NCI-H82 treated with DMSO at 0.1 percent for 48 hours (cell line): ENCODE measurements around the gene RESP18.
A peak's percentile ranks its signal among the peaks of the same experiment; 100 is the strongest.

Experiments used
- DNase-seq: peaks from one replicate; lab custom pipeline; 2025; ENCODE audit not compliant: unreplicated experiment; lab: John Stamatoyannopoulos, UW

Gene RESP18

GRCh38 chr2:219332542-219332941 is at the start of gene RESP18:
Gene RESP18 (minus strand): TSS chr2:219332744.
- no peak for DNase-seq

DNA sequence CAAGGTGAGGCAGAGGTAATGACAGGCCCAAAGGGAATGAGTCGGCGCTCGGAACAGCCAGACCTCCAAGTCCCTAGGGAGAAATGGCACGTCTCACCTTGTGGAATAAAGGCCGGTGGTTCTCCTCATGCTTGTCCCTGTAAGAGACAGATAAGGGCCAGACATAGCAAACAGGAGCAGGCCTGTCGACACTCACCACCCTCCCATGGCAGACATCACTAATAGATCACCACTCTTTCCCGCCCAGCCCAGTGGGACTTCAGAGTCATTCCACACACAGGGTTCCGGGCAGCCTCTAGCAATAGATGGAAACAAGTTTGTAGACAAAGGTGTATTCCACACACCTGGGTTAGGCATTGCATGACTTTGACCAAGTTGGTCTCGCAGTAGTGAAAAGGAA is 48.9 kb upstream of the RESP18 start:
- no peak for DNase-seq

GRCh38 chr2:219380926-219381325 is 48.4 kb upstream of the RESP18 start:
- DNase-seq = no peak

DNA sequence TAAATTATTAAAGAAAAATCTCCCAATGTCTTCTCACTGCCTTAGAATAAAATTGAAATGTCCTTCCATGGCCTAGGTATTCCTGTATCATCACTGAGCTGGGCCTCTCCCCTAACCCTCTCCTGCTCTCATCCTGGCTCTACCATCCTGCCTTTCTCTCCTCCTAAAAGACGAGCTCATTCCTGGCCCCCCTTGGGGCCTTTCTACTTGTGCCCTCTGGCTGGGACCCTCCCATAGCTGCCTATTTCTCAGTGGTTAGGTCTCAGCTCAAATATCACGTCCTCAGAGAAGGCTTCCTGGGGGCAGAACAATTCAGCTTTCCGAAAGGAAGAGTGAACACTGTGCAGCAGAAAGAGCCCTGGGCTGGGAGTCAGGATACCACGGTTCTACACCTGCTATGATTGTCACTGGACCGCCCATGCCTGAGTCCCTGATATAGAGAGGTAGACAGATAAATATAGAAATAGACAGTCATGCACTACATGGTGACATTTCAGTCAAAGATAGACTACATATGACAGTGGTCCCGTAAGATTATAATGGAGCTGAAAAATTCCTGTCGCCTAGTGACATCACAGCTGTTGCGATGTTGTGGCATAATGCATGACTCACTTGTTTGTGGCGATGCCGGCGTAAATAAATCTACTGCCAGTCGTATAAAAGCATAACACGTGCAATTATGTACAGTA is 45.8 kb upstream of the RESP18 start:
- DNase-seq = no peak

DNA sequence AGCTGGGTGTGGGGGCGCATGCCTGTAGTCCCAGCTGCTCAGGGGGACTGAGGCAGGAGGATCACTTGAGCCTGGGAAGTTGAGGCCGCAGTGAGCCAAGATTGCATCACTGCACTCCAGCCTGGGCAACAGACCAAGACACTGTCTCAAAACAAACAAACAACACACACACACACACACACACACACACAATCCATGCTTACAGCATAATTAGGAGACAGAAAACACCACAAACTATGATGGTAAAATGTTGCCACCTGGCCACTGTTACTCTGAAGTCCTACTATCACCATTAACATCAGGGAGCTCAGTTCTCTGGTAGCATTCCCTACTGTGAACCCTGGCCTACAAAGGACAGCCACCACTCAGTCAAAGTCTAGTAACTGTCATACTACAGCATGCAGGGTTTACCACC is 36.9 kb upstream of the RESP18 start:
- DNase-seq = no peak

DNA sequence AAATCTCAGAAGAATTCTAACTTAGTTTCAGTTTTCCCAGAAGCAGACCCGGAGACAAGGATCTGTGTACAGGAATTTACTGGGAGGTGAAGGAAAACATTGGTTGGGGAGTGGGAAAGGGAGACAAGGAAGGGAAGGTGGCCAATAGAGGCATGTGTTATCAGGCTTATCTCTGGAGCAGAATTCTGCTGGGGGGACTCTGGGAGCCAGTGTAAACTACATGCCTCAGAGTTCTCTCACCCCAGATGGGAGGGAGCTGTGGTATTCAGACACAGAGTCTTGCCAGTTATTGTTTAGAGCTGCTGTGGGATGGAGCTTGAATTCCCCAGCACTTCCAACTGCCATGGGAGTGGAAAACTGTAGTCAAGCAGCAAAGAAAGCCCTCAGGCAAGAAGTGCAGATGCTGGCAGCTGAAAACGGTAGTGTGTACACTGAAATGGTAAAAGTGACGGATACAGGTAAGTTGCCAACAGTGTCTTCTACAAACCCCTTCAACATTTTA is 36.2 kb upstream of the RESP18 start:
- no peak for DNase-seq

DNA sequence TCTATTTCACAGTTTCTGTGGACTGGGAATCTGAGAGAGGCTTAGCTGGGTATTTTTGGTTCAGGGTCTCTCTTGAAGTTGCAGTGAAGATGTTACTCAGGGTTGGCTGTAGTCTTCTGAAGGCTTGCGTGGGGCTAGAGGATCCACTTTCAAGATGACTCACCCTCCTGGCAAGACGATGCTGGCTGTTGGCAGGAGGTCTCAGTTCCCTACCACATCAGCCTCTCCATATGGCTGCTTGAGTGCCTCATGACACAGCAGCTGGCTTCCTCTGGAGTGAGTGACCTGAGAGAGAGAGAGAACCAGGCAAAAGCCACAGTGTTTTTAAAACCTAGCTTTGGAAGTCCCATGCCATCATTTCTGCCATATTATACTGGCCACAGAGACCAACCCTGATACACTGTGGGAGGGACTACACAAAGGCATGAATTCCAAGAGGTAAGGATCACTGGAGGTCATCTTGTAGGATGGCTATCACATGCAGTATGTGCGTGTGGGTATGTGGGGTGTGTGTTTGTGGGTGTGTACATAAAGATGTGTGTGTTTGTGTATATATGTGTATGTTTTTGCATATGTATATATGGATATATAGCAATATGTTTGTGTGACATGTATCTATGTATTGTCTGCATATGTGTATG is 30.1 kb upstream of the RESP18 start:
- DNase-seq = no peak

DNA sequence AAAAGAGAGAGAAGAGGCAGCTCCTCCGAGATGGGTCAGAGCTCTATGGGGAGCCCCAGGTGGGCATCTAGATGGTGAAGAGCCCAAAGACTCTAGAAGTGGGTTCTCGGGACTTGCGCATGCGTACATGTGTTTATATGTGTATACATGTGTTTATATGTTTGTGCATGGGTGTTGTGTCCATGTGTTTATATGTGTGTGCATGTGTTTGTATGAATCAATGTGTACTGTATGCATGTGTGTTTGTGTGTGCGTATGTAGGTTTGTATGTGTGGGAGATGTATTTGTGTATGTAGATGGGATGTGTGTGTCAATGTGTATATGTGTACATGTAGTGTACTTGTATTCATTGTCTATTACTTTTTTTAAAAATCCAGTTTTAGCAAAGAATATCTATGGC is 29.5 kb upstream of the RESP18 start:
- DNase-seq = no peak

- DNase-seq = no peak
These were observed 25.9 kb upstream of the RESP18 start for GRCh38 chr2:219358170-219359075.

DNA sequence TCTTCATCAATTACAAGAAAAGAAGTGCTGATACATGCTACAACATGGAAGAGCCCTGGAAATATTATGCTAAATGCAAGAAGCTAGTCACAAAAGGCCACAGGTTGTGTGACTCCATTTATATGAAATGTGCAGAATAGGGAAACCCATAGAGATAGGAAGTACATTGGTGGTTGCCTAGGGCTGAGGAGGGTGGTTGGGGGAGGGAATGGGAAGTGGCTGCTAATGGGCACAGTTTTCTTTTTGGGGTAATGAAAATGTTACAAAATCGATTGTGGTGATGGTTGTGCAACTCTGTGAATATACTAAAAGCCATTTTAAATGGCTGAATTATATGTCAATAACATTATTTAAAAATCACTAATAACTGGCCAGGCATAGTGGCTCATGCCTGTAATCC is 24.3 kb upstream of the RESP18 start:
- no peak for DNase-seq

DNA sequence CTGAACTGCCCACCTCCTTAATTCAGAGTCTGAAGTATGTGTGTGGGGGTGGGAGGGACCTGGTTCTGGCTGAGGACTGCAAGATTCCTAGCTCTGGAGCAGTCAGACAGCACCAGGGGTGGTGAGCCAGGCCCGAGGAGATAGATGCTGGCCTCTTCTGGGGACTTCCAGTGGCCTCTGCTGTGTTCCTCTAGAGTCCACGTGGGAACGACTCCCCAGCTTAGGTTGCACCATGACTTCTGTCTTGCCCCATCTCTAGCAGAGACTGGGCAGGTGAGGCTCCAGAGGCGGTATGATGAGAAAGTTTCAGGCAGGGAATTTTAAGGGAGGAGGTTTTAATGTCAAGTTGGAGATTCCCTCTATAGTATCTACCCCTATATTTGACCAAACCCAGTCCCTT is 22.0 kb upstream of the RESP18 start:
- DNase-seq = no peak

DNA sequence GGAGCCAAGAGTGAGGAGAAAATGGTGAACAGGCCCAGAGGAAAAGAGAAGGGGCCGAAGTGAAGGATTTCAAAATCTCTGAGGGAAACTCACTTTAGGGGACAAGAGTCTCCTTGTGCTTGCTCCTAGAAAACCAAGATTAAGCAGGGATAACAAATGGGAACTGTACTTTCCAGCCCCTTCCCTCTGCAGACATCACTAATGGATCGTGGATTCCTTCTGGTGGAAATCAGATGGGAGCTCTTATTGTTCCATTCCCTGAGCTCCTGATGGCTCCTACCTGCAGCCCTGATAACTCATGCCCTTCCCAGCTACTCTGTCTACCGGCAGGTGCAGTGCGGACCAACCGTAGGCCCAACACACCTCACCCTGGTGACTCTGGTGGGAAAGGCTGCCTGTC is 20.6 kb upstream of the RESP18 start:
- no peak for DNase-seq

DNA sequence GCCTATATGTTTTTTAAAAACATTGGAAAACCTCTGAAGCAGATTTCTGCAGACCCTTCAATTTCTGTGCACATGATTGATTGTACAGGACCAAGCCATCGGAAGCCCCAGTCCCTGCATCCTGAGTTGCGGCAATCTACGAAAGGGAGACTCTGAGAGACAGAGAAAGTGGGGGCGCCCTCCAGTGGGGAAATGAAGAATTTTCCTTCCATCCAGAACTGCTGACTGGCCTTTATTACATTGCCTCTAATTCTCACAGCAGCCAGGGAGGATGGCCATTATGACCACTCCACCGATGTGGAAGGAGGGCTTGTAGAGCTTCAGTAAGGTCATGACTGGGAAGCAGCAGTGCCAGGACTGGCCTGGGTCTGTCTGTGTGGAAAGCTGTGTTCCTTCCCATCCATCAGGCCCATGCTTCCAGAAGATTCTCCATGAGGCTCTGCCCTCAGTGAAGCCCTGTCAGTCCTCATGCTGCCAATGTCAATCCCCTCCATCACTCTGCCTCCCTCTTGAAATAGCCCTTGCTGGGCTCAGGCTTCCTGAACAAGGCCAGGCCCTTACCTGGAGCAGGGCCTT is 20.0 kb upstream of the RESP18 start:
- peak; percentile 11 for DNase-seq

GRCh38 chr2:219350710-219351221 is 18.2 kb upstream of the RESP18 start:
- DNase-seq = no peak

- DNase-seq = no peak
These were observed 17.7 kb upstream of the RESP18 start for GRCh38 chr2:219350215-219350614.

GRCh38 chr2:219344751-219345430 is 12.3 kb upstream of the RESP18 start:
- DNase-seq = peak; percentile 50

DNA sequence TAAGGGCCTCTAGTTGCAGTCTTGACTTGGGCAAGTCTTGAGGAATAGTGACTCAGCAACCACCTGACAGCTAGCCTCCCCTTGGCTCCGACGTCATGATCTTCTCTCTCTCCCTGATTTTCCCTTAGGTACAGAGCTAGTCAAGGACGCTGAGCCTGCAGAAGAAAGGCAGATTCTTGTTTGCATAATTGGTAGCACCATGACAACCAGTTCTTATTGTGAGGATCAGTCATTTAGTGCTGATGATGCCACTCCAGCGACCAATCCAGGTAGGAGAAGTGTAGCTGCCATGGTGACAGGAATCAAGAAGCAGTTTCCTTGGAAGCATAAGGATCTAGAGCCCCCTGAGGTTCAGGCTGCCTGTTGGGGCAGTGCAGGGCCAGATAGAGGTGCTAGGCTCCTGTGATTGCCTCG is 2.8 kb upstream of the RESP18 start:
- no peak for DNase-seq

DNA sequence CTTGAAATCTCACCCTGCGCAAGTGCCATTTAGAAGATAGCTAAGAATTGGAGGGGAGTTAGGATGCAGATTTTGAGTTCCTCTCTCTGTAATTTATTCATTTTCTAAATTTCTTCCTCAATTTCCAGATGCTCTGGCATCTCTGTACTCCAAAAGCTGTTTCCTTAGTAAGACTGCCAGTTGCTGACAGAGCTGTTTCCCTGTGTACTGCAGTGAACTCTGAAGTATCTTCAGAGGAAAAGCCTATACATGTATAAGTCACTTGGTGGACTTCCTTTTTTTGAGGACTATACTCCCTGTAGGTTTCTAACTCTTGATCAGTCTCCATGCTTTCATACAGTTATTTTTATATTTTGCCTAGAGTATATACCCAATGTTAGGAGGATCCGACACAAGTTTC is 1.5 kb upstream of the RESP18 start:
- DNase-seq = no peak

DNA sequence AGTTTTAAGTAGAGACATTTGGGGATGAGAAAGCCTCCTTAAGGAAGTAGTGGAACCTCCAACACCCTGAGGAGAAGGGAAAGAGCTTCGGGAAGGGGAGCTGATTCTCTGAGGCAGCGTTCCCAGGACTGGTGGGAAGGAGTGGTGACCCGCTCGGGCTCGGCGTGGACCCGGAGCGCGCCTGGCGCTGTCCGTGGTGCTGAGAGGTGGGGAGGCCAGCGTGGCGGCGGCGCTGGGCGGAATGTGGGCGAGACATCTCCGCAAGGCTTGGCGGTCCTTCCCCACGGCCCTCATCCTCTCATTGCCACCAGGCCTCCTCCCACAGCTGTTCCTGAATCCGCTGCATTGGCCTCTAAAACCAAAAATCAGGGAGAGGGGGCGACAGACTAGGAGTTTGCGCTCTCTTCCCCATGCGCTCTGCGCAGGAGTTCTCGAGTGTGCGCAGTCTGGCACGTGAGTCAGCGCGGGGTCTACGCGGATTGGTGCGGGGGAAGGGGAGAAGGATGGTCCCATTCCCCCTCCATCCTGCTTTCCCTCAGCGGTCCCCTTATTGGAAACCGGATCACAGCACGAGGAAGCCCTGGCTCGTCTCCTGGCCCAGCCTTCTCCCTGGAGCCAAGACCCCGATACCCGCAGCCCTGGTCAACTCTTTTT is 857 bp downstream of the RESP18 start:
- DNase-seq = no peak

DNA sequence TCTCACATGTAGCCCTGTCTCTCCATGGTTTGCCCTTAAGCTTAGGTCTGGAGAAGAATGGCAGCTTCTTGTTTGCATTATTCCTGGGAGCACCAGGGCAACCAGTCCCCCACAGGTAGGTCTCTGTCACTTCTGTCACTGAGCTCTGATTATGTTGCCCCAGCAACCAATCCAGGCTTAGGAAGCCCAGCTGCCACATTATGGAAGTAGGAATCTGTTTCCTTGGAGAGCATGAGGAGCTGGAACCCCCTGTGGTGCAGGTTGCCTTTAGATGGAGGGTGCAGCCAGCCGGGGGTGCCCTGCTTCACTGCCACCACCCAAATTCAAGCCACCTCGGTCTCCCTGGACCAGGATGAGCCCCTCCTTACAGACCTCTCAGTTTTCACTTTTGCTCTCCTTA is 4.8 kb downstream of the RESP18 start:
- peak; percentile 82 for DNase-seq
